Measurements from ENCODE around the gene POU2F3. TPM values are rescaled to one million over a fixed set of nuclear protein-coding genes. Genes with fewer than 3 reads are reported as not detected.

Gene POU2F3
- total and polyA plus RNA-seq, 4 donors, result 2.6 to 3.9 (median 3.1) TPM

DNA sequence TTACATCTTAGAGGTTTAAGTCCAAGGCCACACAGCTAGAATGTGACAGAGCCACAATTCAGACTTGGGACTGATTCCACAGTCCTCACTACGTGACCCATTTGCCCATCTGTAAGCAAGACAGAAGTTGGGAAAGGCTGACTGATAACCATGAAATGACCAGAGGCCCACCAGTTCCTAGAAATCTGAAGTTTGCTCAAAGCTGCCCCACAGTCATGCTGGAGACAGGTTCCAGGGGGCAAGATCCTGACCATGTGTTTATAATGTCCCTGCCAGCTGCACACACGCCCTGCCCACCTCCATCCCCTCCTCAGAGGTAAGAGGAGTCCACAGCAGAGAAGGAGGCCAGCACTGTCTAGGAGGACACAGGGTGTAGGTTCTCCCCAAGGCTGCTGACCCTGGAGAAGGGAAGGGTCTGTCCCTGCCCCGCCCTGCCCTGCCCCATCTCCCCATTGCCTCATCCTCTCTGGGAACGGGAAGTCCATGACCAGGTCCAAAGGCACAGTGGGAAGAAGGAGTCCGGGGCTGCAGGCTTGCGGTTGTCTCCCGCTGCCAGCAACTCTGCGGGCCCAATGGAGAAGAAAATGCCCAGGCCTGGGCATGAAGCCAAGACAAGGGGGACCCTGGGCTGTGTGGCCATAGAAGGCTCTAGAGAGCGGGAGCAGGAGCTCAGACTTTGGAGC lies 41.0 kb upstream of the POU2F3 start:
- H3K4me3 ChIP-seq, result no peak overlapping the region
- WGBS, 2 donors, result 83 to 89% methylated on average over 9 of the region's 9 CpGs
- H3K27ac ChIP-seq (ENCODE audit: low read depth in 1 of 2, low read length in 1 of 2), result no peak overlapping the region
- peaks cover 0 to 2% (median 0%) of the 10 kb centered on the region in 4 donors for H3K9me3 ChIP-seq (ENCODE audit: control insufficient read depth in 4 of 4, insufficient read depth in 3 of 4, low read length in 3 of 4)
- peaks cover 0 to 35% (median 13%) of the 10 kb centered on the region in 5 donors for H3K4me1 ChIP-seq (ENCODE audit: control insufficient read depth in 5 of 5, insufficient read depth in 5 of 5, low read length in 5 of 5)
- TF ChIP-seq, protein P1, sequence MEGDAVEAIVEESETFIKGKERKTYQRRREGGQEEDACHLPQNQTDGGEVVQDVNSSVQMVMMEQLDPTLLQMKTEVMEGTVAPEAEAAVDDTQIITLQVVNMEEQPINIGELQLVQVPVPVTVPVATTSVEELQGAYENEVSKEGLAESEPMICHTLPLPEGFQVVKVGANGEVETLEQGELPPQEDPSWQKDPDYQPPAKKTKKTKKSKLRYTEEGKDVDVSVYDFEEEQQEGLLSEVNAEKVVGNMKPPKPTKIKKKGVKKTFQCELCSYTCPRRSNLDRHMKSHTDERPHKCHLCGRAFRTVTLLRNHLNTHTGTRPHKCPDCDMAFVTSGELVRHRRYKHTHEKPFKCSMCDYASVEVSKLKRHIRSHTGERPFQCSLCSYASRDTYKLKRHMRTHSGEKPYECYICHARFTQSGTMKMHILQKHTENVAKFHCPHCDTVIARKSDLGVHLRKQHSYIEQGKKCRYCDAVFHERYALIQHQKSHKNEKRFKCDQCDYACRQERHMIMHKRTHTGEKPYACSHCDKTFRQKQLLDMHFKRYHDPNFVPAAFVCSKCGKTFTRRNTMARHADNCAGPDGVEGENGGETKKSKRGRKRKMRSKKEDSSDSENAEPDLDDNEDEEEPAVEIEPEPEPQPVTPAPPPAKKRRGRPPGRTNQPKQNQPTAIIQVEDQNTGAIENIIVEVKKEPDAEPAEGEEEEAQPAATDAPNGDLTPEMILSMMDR (IDR thresholded peaks at IDR 0.05; ENCODE audit: control extremely low read depth, extremely low read depth), result no peak
- no peaks in the 10 kb centered on the region for H3K36me3 ChIP-seq (ENCODE audit: control insufficient read depth in 4 of 4, insufficient read depth in 4 of 4, low read length in 4 of 4)
- DNase-seq (no peak), ATAC-seq (ENCODE audit: insufficient read depth, low FRiP score) (no peak)
- no peaks in the 10 kb centered on the region for H3K27me3 ChIP-seq (ENCODE audit: control insufficient read depth in 3 of 3, insufficient read depth in 3 of 3, low read length in 2 of 3)
- H3K9ac ChIP-seq (ENCODE audit: insufficient read depth in 1 of 2, low read length in 2 of 2), result no peak overlapping the region

DNA sequence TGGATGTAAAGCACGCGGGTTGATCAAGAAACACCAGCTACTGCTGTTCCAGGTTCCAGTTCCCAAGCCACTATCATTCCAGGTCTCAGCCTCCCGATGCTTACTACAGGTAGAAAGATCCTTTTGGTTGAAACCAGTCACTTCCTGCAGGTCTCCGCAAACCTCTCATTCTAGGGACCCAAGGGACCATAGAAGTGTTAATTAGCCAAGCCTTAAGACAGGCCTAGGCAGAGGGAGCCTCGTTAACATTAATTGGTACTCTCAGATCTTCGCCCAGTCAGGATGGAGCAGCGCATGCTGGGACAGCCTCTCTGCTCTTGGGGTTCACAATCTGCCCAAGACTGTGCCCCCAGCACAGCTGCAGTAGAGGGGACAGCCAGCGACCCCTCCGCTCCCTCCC lies 40.3 kb upstream of the POU2F3 start:
- 89% methylated on average over 9 of the region's 9 CpGs for WGBS, 2 donors
- H3K27me3 ChIP-seq (ENCODE audit: control insufficient read depth in 3 of 3, insufficient read depth in 3 of 3, low read length in 2 of 3), result no peaks in the 10 kb centered on the region
- ATAC-seq (ENCODE audit: insufficient read depth, low FRiP score) (no peak), DNase-seq (no peak)
- peaks cover 0 to 35% (median 13%) of the 10 kb centered on the region in 5 donors for H3K4me1 ChIP-seq (ENCODE audit: control insufficient read depth in 5 of 5, insufficient read depth in 5 of 5, low read length in 5 of 5)
- H3K9me3 ChIP-seq (ENCODE audit: control insufficient read depth in 4 of 4, insufficient read depth in 3 of 4, low read length in 3 of 4), result peaks cover 0 to 2% (median 0%) of the 10 kb centered on the region in 4 donors
- TF ChIP-seq, protein P1 (IDR thresholded peaks at IDR 0.05; ENCODE audit: control extremely low read depth, extremely low read depth), result no peak
- H3K4me3 ChIP-seq, result no peak overlapping the region
- H3K27ac ChIP-seq (ENCODE audit: low read depth in 1 of 2, low read length in 1 of 2), result no peak overlapping the region
- H3K9ac ChIP-seq (ENCODE audit: insufficient read depth in 1 of 2, low read length in 2 of 2), result no peak overlapping the region
- H3K36me3 ChIP-seq (ENCODE audit: control insufficient read depth in 4 of 4, insufficient read depth in 4 of 4, low read length in 4 of 4), result no peaks in the 10 kb centered on the region

DNA sequence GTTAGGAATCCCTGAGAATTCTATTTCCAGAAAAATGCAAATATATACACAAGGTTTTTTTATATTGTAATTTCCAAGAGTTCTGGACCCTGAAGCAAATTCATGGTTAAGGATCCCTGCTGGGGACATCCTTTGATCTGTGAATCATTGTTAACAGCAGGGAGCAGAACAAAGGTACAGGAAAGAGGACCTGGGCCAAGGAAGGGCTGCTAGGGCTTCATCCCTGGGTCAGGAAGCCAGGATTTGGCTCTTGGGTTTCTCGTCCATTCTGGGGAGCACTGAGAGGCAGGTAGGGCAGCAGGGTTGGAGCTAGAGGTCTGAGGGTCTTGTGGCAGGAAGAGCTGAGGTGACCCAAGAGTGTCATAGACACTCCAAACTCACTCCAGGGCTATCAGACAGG lies 39.3 kb upstream of the POU2F3 start:
- H3K27me3 ChIP-seq (ENCODE audit: control insufficient read depth in 3 of 3, insufficient read depth in 3 of 3, low read length in 2 of 3), result no peaks in the 10 kb centered on the region
- peaks cover 0 to 2% (median 0%) of the 10 kb centered on the region in 4 donors for H3K9me3 ChIP-seq (ENCODE audit: control insufficient read depth in 4 of 4, insufficient read depth in 3 of 4, low read length in 3 of 4)
- H3K27ac ChIP-seq (ENCODE audit: low read depth in 1 of 2, low read length in 1 of 2), result no peak overlapping the region
- no peaks in the 10 kb centered on the region for H3K36me3 ChIP-seq (ENCODE audit: control insufficient read depth in 4 of 4, insufficient read depth in 4 of 4, low read length in 4 of 4)
- no peak for ATAC-seq (ENCODE audit: insufficient read depth, low FRiP score)
- H3K4me3 ChIP-seq, result no peak overlapping the region
- H3K9ac ChIP-seq (ENCODE audit: insufficient read depth in 1 of 2, low read length in 2 of 2), result no peak overlapping the region
- DNase-seq, result no peak
- TF ChIP-seq, protein P1 (IDR thresholded peaks at IDR 0.05; ENCODE audit: control extremely low read depth, extremely low read depth), result no peak
- H3K4me1 ChIP-seq (ENCODE audit: control insufficient read depth in 5 of 5, insufficient read depth in 5 of 5, low read length in 5 of 5), result peaks cover 0 to 33% (median 13%) of the 10 kb centered on the region in 5 donors
- WGBS, 2 donors, result 65 to 84% methylated on average over 1 of the region's 1 CpG

Data from lung (tissue), 12 donors.